Measurements from ENCODE around the gene JARID2. TPM values are rescaled to one million over a fixed set of nuclear protein-coding genes. Genes with fewer than 3 reads are reported as not detected.

Gene JARID2
- total RNA-seq, 4 donors from 2014 or later: 12.1 to 33.8 (median 17.0) TPM

- no peaks in the 10 kb centered on the region for H3K9me3 ChIP-seq
- DNase-seq: no peak
- H3K4me1 ChIP-seq: peaks cover 0 to 43% (median 12%) of the 10 kb centered on the region in 4 donors
- no peak overlapping the region for H3K27ac ChIP-seq
- TF ChIP-seq, protein P1, sequence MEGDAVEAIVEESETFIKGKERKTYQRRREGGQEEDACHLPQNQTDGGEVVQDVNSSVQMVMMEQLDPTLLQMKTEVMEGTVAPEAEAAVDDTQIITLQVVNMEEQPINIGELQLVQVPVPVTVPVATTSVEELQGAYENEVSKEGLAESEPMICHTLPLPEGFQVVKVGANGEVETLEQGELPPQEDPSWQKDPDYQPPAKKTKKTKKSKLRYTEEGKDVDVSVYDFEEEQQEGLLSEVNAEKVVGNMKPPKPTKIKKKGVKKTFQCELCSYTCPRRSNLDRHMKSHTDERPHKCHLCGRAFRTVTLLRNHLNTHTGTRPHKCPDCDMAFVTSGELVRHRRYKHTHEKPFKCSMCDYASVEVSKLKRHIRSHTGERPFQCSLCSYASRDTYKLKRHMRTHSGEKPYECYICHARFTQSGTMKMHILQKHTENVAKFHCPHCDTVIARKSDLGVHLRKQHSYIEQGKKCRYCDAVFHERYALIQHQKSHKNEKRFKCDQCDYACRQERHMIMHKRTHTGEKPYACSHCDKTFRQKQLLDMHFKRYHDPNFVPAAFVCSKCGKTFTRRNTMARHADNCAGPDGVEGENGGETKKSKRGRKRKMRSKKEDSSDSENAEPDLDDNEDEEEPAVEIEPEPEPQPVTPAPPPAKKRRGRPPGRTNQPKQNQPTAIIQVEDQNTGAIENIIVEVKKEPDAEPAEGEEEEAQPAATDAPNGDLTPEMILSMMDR (IDR thresholded peaks at IDR 0.05): no peak
- TF ChIP-seq POLR2A (IDR thresholded peaks at IDR 0.05): no peak
- no peaks in the 10 kb centered on the region for H3K27me3 ChIP-seq
- H3K4me3 ChIP-seq: no peak overlapping the region
- H3K36me3 ChIP-seq: no peaks in the 10 kb centered on the region
Observed at GRCh38 chr6:15305909-15306308, 60.0 kb downstream of the JARID2 start.

GRCh38 chr6:15308435-15309213 is 62.8 kb downstream of the JARID2 start:
- DNase-seq: no peak
- peaks cover 0 to 53% (median 18%) of the 10 kb centered on the region in 4 donors for H3K4me1 ChIP-seq
- no peaks in the 10 kb centered on the region for H3K27me3 ChIP-seq
- H3K36me3 ChIP-seq: no peaks in the 10 kb centered on the region
- TF ChIP-seq, protein P1 (IDR thresholded peaks at IDR 0.05): no peak
- TF ChIP-seq POLR2A (IDR thresholded peaks at IDR 0.05): no peak
- no peaks in the 10 kb centered on the region for H3K9me3 ChIP-seq
- no peak overlapping the region for H3K4me3 ChIP-seq
- H3K27ac ChIP-seq: no peak overlapping the region

GRCh38 chr6:15309611-15310283 is 63.9 kb downstream of the JARID2 start:
- H3K27ac ChIP-seq: no peak overlapping the region
- no peak for DNase-seq
- no peak overlapping the region for H3K4me3 ChIP-seq
- peaks cover 0 to 49% (median 18%) of the 10 kb centered on the region in 4 donors for H3K4me1 ChIP-seq
- H3K27me3 ChIP-seq: no peaks in the 10 kb centered on the region
- no peak for TF ChIP-seq POLR2A (IDR thresholded peaks at IDR 0.05)
- TF ChIP-seq, protein P1 (IDR thresholded peaks at IDR 0.05): no peak
- H3K9me3 ChIP-seq: no peaks in the 10 kb centered on the region
- H3K36me3 ChIP-seq: no peaks in the 10 kb centered on the region

DNA sequence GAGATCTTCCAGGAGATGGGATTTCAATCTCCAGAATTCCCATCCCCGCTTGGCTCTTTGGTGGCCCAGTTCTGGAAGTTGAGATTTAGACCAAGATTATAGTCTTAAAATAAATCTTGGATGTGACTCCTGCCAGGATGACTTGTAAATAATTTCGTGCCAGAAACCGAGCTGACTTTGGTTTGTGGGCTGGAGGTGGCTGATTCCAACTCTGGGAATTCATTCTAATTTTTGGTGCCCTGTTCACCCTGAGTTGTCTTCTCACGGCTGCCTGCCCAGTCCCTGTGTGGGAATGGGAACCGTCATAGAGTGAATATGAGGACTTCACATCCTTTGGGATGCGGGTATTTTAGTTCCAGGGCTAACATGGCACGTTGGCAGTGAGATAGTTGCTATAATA is 64.8 kb downstream of the JARID2 start:
- H3K27ac ChIP-seq: no peak overlapping the region
- TF ChIP-seq POLR2A (IDR thresholded peaks at IDR 0.05): no peak
- TF ChIP-seq, protein P1 (IDR thresholded peaks at IDR 0.05): no peak
- H3K4me1 ChIP-seq: peaks cover 0 to 40% (median 15%) of the 10 kb centered on the region in 4 donors

DNA sequence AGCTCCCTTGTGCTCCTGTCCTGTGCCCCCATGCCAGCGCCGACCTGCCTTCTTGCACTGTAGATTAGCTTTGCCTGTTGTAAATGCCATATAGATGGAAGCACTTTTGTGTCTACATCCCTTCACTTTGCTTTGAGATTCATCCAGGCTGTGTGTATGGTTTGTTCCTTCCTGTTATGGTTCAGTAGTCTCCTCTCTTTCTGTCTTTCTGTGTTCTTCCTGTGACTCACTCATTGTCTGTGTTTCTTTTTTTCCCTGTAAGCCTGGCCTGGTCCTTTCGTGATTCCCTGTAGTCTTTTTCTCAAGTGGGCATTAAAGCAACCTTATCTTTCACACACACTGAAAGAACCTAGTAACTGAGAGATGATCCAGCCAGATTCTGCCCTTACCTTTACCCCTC is 66.6 kb downstream of the JARID2 start:
- no peak for DNase-seq
- Histone ChIP-seq H3K27me3 (no peaks in the 10 kb centered on the region), H3K27ac (no peak overlapping the region), H3K4me3 (no peak overlapping the region), H3K36me3 (no peaks in the 10 kb centered on the region), H3K9me3 (no peaks in the 10 kb centered on the region), H3K4me1 (peaks cover 0 to 39% (median 15%) of the 10 kb centered on the region in 4 donors)
- TF ChIP-seq, protein P1 (IDR thresholded peaks at IDR 0.05): no peak
- TF ChIP-seq POLR2A (IDR thresholded peaks at IDR 0.05): no peak

More for the DNA sequence above, 64.8 kb downstream of the JARID2 start:
- DNase-seq: no peak
- no peaks in the 10 kb centered on the region for H3K9me3 ChIP-seq
- no peaks in the 10 kb centered on the region for H3K36me3 ChIP-seq
- no peak overlapping the region for H3K4me3 ChIP-seq
- H3K27me3 ChIP-seq: no peaks in the 10 kb centered on the region

All from Peyer's patch (tissue), 4 donors.